HG03108 (cell line): ENCODE measurements around the gene ARSI.

Source experiments
- ATAC-seq: cut with Tn5 transposase; IDR thresholded peaks from one replicate; pipeline ENCODE4 v1.9.1; 2021; ENCODE audit warnings: moderate library complexity; ENCODE audit not compliant: unreplicated experiment

The ARSI gene

GRCh38 chr5:150295172-150295634 is 7.5 kb downstream of the ARSI start:
- no peak for ATAC-seq

- no peak for ATAC-seq
Observed at GRCh38 chr5:150294551-150295071, 8.1 kb downstream of the ARSI start.

GRCh38 chr5:150293091-150293941 is 9.4 kb downstream of the ARSI start:
- ATAC-seq = no peak

GRCh38 chr5:150291388-150292385 is 11.0 kb downstream of the ARSI start:
- no peak for ATAC-seq

GRCh38 chr5:150289551-150290390 is 12.9 kb downstream of the ARSI start, which contains the start of gene CAMK2A:
TSS of gene CAMK2A (minus strand) at chr5:150289773. CDS start at chr5:150289625, 148 bp downstream.
- no peak for ATAC-seq

GRCh38 chr5:150288791-150289190 is 13.9 kb downstream of the ARSI start:
- no peak for ATAC-seq

- ATAC-seq = no peak
Observed at GRCh38 chr5:150288361-150288760, 14.3 kb downstream of the ARSI start.

GRCh38 chr5:150286820-150287219 is 15.9 kb downstream of the ARSI start:
- no peak for ATAC-seq

GRCh38 chr5:150285114-150285513 is 17.6 kb downstream of the ARSI start:
- ATAC-seq = no peak

- no peak for ATAC-seq
Observed at GRCh38 chr5:150284311-150284710, 18.4 kb downstream of the ARSI start.

GRCh38 chr5:150283904-150284303 is 18.8 kb downstream of the ARSI start:
- ATAC-seq = no peak

- no peak for ATAC-seq
Observed at GRCh38 chr5:150281987-150282386, 20.7 kb downstream of the ARSI start.

GRCh38 chr5:150279330-150280020 is 23.2 kb downstream of the ARSI start:
- no peak for ATAC-seq

GRCh38 chr5:150278916-150279315 is 23.8 kb downstream of the ARSI start:
- ATAC-seq = no peak

GRCh38 chr5:150278046-150278730 is 24.5 kb downstream of the ARSI start:
- ATAC-seq = no peak

GRCh38 chr5:150277043-150277442 is 25.7 kb downstream of the ARSI start:
- no peak for ATAC-seq

GRCh38 chr5:150274811-150275210 is 27.9 kb downstream of the ARSI start:
- ATAC-seq = no peak

- ATAC-seq = no peak
Observed at GRCh38 chr5:150272531-150272930, 30.2 kb downstream of the ARSI start.

GRCh38 chr5:150271923-150272322 is 30.8 kb downstream of the ARSI start:
- ATAC-seq = no peak
